ENCODE data around the gene WWOX.

WWOX gene

DNA sequence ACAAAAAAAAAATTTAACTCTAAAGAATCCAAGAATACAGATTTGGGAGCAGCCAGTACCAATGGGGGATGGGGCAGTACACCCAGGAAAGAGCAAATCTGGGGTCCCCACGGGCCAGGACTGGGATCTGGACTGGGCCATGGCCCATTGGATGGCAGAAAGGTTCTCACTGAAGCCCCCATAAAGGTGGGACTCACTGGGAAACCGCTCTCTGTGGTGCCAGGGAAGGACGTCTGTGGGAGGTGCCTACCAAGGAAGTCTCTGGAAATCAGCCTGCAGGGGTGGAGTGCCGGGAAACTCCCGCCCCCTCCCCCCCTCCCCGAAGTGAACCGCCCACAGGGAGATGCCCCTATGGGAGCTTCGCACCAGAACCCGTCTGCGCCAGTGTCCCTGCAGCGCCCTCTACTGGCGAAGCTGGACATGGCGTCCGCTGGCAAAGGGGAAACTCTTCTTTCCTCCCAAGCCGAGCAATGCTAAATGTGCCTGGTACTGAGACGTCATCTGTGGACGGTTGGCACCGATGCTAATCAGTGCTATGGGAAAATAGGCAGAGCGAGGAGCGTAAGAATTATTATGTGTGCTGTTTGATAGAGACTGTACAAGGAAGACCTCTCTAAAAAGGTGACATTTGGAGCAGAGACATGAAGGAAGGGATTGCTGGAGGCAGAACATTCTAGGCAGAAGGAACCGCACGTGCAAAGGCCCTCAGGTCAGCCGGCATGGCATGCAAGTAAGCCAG is 671.1 kb downstream of the WWOX start:
- DNase-seq (ENCODE audit: low spot score) = no peak

DNA sequence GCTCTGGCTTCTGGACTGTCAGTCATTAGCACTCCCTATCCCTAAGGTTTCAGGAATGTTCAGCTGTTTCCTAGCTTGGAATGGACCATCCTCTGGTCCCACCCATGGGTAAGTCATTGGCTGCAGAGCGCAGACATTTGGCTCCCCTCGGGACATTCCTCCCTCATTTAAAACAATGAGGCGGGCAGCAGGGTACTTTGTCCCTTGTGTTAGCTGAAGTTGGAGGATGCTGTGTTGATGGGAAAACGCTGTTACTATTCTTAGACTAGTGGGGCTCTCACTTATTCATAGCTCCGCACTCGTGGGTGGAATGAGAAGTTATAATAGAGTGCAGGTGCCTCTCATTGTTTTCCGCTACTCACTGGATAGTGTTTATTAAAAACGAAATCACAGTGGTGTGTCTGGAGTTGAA is 673.8 kb downstream of the WWOX start:
- DNase-seq (ENCODE audit: low spot score) = no peak

DNA sequence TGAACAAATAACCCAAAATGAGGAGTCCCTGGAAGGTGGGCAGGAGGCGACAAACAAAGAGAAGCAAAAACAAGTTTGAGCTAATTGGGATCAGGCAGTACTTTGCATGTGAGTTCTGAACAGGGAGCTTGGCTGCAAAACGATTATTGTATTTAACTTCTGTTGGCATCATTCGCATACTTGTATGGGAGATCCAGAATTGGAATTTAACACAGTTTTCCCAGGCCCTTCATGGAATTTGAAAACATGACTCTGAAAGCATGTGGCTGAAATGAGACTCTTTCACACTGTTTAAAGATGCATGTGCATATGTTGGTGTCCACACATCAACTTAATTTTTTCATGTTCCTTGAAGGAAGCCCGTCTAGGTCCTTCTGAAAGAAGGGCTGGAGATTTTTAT is 674.3 kb downstream of the WWOX start:
- DNase-seq (ENCODE audit: low spot score) = no peak

DNA sequence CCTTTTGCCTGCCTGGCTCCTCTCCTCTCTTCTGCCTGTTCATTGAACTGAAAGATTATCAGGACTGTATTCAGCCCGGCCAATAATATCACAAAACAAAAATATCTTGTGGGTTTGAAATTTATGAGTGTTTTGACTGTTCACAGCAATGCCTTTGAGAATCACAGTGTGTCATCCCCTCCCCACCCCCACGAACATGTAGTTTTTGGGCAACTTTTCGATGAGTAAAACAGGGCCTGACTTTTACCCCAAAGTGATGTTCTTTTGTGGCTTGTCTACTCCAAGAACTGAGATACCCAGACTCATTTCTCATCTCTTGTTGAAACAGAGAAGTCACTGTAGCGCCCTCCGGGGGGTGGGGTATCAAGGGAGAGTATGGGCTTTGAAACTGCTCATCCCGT is 675.7 kb downstream of the WWOX start:
- no peak for DNase-seq (ENCODE audit: low spot score)

DNA sequence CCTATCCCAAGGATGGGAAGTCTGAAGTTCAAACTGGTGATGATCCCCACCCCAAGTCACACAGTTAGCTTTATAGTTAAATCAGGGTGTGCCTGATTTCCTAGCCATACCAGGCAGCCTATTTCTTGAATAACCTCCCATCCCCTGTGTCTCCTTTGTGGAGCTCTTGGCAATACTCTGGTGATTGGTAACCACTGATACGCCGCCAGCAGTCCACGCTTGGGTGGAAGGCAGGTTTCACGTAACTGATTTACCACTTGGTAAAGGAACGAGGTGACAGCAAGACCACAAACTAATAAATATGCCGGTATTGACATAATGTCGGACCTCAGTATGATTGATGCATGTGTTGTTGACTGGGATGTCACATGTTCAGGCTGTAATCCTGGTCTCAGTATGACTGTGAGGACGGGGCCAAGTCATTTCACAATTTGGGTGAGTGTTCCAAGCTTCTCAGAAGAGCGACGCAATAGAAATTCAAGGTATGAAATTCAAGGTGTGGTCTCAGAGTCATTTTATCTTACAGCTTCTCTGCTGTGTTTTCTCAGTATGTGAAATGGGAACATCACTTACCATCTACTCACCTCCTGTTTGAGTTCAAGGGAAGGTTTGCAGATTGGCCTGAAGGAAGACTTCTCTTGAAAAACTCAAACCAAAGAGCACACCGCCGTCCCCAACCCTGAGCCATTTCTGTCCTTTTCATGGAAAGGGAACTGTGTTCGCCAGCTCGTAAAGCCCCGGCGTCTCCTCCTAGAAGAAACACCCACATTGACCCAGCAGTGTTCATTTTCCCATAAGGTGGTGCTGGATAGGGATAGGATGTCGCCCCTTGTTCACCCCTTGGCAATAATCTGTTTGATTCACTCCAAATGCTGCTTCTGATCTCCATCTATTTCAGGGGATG is 678.9 kb downstream of the WWOX start:
- no peak for DNase-seq (ENCODE audit: low spot score)

DNA sequence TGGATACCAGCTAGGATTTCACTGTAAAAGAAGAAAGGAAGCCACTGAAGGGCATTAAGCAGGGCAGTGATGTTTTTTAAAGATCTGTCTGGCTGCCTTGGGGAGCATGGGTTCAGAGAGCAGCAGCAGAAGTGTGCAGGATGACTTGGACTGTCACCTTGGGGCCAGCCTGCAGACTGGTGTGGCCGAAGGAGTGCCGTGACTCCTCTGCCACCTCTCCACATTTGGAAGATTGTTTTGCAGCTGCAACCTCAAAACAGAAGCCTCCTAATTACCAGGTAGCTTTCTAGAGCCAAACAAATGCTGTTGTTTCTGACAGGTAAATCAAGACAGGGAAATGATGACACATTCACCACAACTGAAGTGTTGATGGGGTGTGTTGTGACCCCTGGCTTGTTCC is 681.4 kb downstream of the WWOX start:
- no peak for DNase-seq (ENCODE audit: low spot score)

DNA sequence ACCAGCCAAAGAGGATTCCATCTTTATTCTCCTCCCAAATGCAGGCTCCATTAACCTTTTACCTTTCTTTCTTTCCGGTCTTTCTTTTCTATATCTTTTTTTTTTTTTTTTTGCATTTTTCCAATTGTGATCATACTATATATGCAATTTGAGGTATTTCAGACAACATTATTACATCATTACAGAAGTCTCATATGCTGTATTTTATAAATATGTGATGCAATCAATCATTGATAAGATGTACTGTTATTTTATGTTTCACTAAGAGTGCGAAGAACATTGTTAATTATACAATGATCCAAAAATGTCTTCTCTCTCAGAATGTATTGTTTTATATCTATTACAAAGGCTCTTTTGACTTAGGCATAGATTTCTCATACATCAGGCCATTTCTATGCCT is 683.1 kb downstream of the WWOX start:
- DNase-seq (ENCODE audit: low spot score) = no peak

DNA sequence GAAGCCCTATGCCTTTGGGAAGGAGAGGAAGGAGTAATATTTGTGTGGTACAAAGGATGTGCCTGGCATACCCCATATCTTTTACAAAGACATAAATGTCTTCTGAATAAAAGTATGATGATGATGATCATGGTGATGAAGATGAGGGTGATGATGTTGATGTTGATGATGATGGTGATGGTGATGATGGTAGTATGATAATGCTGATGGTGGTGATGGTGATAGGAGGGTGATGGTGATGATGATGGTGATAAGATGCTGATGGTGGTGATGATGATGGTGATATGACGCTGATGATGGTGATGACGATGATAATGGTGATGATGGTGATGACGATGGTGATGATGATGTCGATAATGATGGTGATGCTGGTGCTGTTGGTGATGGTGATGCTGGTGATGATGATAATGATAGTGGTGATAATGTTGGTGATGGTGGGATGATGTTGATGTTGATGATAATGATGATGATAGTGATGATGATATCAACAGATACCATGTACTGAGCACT is 684.2 kb downstream of the WWOX start:
- DNase-seq (ENCODE audit: low spot score) = no peak

DNA sequence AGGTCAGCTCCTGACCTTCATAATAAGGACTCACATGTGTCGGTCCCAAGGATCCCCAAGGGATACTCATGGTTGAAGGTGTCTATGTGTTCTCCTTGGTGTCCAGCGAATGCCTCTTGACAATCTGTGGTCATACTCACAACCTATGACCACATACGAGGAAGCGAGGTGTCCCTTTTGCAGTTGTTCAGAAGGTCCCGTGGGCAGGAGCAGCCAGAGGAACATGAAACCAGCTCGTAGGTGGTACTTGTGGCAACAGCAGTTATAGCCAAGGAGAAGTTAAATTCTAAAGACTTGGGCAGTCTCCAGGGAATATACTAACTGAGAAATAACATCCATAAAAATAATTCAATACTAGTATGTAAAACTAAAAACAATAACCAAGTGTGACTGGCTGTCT is 685.3 kb downstream of the WWOX start:
- DNase-seq (ENCODE audit: low spot score) = no peak

DNA sequence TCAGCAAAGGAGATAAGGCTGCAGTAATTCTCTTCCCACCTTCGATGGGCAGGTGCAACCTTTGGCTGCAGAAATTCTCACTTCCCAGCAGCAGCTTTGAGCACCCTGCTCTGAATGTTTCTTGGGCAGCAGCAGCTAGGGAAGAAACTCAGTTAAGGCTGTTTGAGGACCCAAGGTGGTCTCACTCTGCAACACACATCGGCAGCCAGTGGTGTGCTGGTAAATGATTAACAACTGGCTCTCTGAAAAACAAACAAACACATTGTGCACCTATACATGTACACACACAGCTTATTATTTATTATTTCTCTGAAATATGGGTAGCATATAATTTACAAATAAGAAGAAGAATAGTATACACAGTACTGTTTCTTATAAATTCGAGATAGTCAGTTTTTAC is 685.8 kb downstream of the WWOX start:
- DNase-seq (ENCODE audit: low spot score) = no peak

DNA sequence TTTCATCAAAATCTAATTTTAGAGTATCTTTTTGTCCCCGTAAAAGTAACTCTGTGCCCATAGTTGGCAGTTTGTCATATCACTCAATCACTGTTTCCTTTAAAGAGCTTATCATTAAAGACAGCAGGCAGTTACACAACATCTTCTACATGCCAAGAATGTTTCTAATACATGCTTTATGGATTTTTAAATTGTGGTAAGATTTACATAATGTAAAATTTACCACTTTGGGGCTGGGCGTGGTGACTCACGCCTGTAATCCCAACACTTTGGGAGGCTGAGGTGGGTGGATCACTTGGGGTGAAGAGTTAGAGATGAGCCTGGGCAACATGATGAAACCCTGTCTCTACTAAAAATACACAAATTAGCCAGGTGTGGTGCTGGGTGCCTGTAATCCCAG is 687.2 kb downstream of the WWOX start:
- DNase-seq (ENCODE audit: low spot score) = no peak

DNA sequence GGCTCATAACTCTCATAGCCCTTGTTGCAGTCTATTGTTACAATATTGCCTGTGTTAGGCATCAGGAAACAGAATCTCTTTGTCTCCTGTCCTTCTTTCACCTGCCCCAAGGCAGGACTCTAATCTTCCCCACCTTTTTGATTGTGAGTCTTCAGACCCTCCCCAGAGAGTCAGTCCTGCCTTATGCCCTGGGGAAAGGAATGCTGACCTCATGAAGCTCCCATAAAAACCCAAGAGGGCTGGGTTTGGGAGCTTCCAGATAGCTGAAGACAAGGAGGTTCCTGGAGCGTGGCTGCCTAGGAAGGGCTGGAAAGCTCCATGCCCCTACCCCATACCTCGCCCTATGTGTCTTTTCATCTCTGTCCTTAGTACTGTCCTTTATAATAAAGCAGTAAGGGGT is 688.8 kb downstream of the WWOX start:
- no peak for DNase-seq (ENCODE audit: low spot score)

DNA sequence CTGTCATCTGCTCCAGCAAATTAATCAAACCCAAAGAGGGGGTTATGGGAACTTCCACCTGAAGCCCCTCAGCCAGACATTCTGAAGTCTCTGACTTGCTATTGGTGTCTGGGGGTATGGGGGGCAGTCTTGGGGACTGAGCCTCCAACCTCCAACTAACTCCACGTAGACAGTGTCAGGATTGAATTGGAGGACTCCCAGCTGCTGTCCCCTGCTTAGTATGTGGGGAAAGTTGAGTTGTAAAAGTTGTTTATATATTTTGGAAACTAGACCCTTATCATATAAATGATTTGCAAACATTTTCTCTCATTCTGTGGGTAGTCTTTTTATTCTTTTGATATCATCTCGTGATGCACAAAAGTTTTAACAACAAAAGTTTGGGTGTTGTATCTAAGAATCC is 689.2 kb downstream of the WWOX start:
- DNase-seq (ENCODE audit: low spot score) = no peak

DNA sequence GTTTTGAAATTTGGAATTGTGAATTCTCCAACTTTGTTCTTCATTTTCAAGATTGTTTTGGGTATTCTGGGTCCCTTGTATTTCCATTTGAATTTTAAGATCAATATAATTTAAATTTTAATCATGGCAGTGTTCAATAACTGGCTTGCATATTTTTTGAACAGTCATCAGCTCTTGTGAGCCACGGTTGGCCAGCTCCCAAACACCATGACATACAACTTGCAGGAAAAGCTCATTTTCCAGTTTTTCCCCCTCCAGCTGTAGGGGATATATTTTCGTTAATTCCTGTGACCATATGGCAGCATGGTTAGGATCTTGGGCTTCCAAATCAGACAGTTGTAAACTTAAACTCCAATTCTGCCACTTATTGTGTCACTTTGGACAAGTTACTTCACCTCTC is 690.1 kb downstream of the WWOX start:
- DNase-seq (ENCODE audit: low spot score) = no peak

DNA sequence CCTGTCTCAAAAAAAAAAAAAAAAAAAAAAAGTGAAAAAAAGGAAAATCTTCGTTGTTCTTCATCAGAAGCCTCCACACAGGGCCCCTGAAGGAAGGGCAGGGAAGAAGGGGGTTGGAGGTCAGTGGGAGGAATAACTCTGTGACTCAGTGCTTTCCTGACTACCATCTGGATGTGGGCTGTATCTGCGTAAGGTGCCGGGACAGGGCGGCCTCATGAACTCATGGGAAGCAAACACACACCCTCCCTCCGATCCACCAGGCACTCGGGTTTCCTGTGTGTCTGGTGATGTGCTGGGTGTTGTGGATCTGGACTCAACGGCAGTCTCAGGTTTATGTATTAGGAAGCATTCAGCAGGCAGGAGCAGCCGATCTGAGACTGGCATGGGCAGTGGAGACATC is 691.6 kb downstream of the WWOX start:
- DNase-seq (ENCODE audit: low spot score) = no peak

DNA sequence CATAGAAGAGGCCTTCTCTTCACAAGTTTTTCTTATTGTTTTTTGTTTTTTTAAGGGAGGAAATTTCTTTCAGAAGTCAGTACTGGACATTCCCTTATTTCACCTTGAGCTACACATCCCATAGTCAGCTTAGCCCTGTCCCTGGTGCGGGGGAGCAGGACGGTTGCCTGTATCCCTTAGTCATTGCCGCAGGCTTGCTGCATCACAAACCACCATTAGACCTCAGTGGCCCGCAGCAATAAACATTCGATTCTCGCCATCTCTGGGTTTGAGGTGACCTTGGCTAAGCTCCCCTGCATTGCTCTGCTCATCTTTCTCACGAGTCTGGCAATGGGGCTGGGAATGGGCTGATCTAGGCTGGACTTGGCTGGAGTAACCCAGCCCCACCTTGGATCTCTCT is 692.5 kb downstream of the WWOX start:
- DNase-seq (ENCODE audit: low spot score) = no peak

DNA sequence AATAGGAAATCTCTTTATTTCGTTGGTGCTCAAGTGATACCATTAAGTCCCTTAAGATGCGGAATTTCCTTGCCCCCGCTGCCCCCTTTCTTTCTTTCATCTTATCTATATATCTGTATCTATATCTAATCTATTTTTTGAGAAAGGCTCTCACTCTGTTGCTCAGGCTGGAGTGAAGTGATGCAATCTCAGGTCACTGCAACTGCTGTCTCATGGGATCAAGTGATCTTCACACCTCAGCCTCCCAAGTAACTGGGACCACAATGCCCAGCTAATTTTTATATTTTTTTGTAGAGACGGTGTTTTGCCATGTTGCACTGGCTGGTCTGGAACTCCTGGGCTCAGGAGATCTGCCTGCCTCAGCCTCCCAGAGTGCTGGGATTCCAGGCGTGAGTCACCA is 693.5 kb downstream of the WWOX start:
- no peak for DNase-seq (ENCODE audit: low spot score)

DNA sequence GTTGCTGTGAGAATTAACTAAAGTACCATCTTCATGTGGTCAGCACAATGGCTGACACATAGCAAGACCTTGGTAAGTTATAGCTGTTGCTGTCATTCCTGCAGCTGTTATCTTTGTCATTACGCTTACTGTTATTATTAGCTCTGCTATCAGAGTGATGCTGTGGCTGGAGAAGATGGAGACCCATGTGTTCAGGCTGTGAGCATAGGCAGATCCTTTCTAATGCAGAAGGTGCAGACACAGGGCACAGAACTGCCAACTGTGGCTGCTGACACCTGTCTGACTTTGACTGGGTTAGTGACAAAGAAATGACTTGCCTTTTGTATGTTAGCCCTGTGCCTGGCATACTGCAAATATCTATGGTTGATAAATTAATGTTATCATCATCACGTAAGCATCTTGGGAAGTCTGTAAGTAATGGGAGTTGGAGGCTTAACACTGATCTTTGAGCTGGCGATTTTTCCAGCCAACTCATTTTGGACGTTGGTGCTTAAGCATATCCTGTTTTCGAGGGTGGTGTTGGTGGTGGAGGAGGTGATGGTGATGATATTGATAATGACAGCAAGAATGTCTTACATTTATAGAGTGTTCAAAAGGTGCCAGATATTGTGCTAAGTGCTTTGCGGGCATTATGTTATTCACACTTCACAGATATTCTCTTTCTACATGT is 695.3 kb downstream of the WWOX start:
- DNase-seq (ENCODE audit: low spot score) = no peak

DNA sequence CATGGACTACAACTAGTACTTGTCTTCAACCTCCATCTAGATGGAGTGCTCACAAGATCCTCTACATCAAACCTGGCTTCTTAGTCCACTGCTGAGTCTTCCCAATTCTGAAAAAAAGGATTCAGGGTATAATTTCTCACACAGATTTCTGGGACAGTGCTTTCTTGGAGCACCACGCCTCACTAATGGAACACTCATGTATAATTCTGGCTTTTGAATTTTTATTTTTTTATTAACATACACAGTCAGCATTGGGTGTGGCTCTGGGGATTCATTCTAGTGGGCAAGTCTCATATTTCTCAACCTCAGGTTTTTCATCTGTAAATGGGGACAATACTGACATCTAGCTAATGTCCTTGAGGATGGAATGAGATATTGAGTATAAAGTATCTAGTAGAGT is 696.0 kb downstream of the WWOX start:
- no peak for DNase-seq (ENCODE audit: low spot score)

DNA sequence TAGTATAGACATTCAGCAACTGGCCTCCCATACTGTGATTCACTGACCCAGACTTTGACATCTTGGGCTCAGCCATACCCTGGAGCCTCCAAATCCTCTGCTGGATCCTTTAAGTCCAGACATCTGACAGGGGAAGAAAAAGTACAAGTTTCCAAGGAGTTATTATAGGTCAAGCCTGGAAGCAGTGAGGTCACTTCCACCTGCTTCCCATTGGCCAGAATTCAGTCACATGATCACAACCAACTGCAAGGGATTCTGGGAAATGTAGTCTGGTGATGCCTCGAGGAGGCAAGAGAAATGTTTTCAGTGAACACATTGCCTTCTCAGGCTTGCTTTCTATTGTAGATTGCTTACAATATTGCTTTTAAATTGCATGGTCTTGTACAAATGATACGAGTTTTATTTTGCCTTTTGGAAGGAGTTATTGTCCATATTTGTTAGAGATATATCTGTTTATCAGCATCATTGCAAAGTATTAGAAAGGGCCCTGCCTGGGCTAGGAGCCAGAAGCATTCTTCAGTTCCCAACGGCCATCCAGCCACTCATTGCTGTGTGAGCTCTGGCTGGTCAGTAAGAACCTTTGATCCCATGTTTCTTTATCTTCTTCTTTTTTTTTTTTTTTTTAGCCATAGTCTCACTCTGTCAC is 696.9 kb downstream of the WWOX start:
- no peak for DNase-seq (ENCODE audit: low spot score)

DNA sequence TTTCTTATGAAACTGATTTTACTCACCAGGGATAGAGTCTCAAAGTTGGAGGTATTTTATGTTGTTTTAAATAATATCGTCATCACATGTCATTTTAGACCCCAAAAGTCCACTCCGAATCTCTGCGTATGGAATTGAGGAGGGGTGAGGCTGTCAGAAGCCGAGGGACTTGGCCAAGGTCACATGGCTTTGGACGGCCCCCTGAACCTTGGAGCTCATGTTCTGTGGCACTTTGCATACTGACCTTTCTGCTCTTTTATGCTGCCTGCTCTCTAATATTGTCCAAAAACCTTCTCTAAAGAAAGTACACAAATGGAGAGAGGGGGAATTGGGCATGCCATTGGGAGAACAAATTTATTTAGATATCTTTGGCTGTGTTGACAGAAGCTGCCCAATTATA is 700.0 kb downstream of the WWOX start:
- DNase-seq (ENCODE audit: low spot score) = no peak

DNA sequence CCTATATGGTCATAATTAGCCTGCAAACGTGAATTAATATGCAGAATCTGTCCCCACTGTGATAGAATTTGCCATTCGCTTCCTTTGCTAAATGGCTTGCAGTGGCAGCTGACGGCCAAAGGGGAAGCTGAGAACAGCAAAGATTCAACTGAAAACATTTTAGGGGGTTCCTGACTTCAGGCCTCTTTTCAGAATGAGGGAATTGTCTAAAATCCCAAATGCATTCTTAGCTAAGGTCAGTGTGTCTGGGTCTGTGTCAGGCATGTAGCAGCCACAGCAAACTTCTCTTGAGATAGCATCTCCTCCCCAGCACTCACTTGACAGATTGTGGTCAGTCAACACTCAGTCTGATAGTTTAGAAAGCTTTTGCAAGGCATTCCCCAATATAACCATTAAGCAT is 701.1 kb downstream of the WWOX start:
- no peak for DNase-seq (ENCODE audit: low spot score)
